GM12878 (cell line): ENCODE measurements around the gene SARS1. TPM values are rescaled to one million over a fixed set of nuclear protein-coding genes. Genes with fewer than 3 reads are reported as not detected.

Experiments used
- BCL3 ChIP-seq: IDR thresholded peaks from 2 replicates; pipeline ENCODE4 v1.6.1; 2011; ENCODE audit warnings: borderline replicate concordance, low read depth, mild to moderate bottlenecking, moderate library complexity, low read length; ENCODE audit not compliant: insufficient read depth, poor library complexity, severe bottlenecking
- CBX5 ChIP-seq: sonication (generic); IDR thresholded peaks from 2 replicates; pipeline ENCODE4 v1.6.1; 2016; ENCODE audit warnings: low read depth, moderate library complexity, mild to moderate bottlenecking, inconsistent platforms
- CEBPB ChIP-seq, 2 experiments: fragments of 150-350 bp in 1 of 2; IDR thresholded peaks; 2 replicates each; pipeline ENCODE4 v1.6.1; 2012 to 2014; ENCODE audit warnings: low read depth in 2 of 2, low read length in 2 of 2, borderline replicate concordance in 1 of 2, inconsistent platforms in 1 of 2
- CHD4 ChIP-seq: fragments of 200-600 bp; sonication (generic); IDR thresholded peaks from 2 replicates; pipeline ENCODE4 v1.6.1; 2016; ENCODE audit warnings: mild to moderate bottlenecking
- FOXM1 ChIP-seq: IDR thresholded peaks from 2 replicates; pipeline ENCODE4 v1.6.1; 2012; ENCODE audit warnings: low read depth, mild to moderate bottlenecking, inconsistent platforms, low read length, moderate library complexity
- HCFC1 ChIP-seq: fragments of 150-350 bp; IDR thresholded peaks from 2 replicates; pipeline ENCODE4 v1.6.1; 2014; ENCODE audit warnings: low read length
- HDAC6 ChIP-seq: fragments of 200-600 bp; sonication (generic); IDR thresholded peaks from one replicate; pipeline ENCODE4 v1.8.0; 2017; ENCODE audit warnings: antibody characterized with exemption; ENCODE audit not compliant: unreplicated experiment
- HSF1 ChIP-seq: fragments of 150-350 bp; IDR thresholded peaks from 2 replicates; pipeline ENCODE4 v1.6.1; 2014; ENCODE audit warnings: mild to moderate bottlenecking, low read depth, low read length
- JUNB ChIP-seq: IDR thresholded peaks from 2 replicates; pipeline ENCODE4 v1.6.1; 2016; ENCODE audit warnings: antibody characterized with exemption, mild to moderate bottlenecking
- MLLT1 ChIP-seq: fragments of 450-650 bp; IDR thresholded peaks from 2 replicates; pipeline ENCODE4 v1.6.1; 2016; ENCODE audit warnings: mild to moderate bottlenecking
- NFXL1 ChIP-seq: fragments of 450-650 bp; IDR thresholded peaks from 2 replicates; pipeline ENCODE4 v1.6.1; 2017; ENCODE audit warnings: antibody characterized with exemption, mild to moderate bottlenecking, borderline replicate concordance
- PBX3 ChIP-seq: IDR thresholded peaks from 2 replicates; pipeline ENCODE4 v1.6.1; 2011; ENCODE audit warnings: mild to moderate bottlenecking, low read depth, low read length, moderate library complexity; ENCODE audit not compliant: insufficient replicate concordance
- POLR2A ChIP-seq: IDR thresholded peaks from 2 replicates; pipeline ENCODE4 v1.6.1; 2011; ENCODE audit warnings: low read depth, mild to moderate bottlenecking, low read length
- REST ChIP-seq: IDR thresholded peaks from 2 replicates; pipeline ENCODE4 v1.6.1; 2012; ENCODE audit warnings: mild to moderate bottlenecking, low read depth, low read length
- RFX5 ChIP-seq: IDR thresholded peaks from 2 replicates; pipeline ENCODE4 v1.6.1; 2011; ENCODE audit warnings: low read depth, low read length, improper control_type of control experiment
- SMC3 ChIP-seq: IDR thresholded peaks from 2 replicates; pipeline ENCODE4 v1.6.1; 2011; ENCODE audit warnings: low read length, improper control_type of control experiment, borderline replicate concordance
- SPI1 ChIP-seq: IDR thresholded peaks from 2 replicates; pipeline ENCODE4 v1.6.1; 2011; ENCODE audit warnings: low read depth, mild to moderate bottlenecking, low read length, moderate library complexity, borderline replicate concordance; ENCODE audit not compliant: insufficient read depth
- USF2 ChIP-seq: IDR thresholded peaks from 2 replicates; pipeline ENCODE4 v1.6.1; 2011; ENCODE audit warnings: low read depth, low read length, improper control_type of control experiment, borderline replicate concordance
- YY1 ChIP-seq: IDR thresholded peaks from 2 replicates; pipeline ENCODE4 v1.6.1; 2011; ENCODE audit warnings: low read depth, mild to moderate bottlenecking, low read length
- ZNF274 ChIP-seq: IDR thresholded peaks from one replicate; pipeline ENCODE4 v1.8.0; 2011; ENCODE audit not compliant: insufficient read length, insufficient read depth
- polyA plus RNA-seq, 11 experiments: library from polyadenylated mRNA; depleted of rRNA in 4 of 11; unstranded in 6 of 11; stranded (reverse) in 5 of 11; fragments of >200 nt; fragmentation: Nextera tagmentation in 4 of 11; fragmentation: Illumina TruSeq in 1 of 11; extraction: Ambion mirVana in 4 of 11; extraction: Trizol in 1 of 11; gene quantifications; 1 replicate in 1 of 11; 2 replicates in 10 of 11; pipeline versions ENCODE4 v1.2.1 to v1.2.3, GENCODE V29; 2011 to 2016; ENCODE audit warnings: inconsistent platforms in 2 of 11, missing spikeins in 2 of 11, low read depth in 1 of 11
- total RNA-seq, 4 experiments: library from RNA; depleted of rRNA in 3 of 4; stranded (reverse); fragments of >200 nt in 3 of 4; fragmentation: Illumina TruSeq in 1 of 4; extraction: Trizol in 1 of 4; gene quantifications; 2 replicates each; pipeline versions ENCODE4 v1.2.1 to v1.2.3, GENCODE V29; 2013 to 2021

SARS1 gene
- total and polyA plus RNA-seq, 10 of the 15 experiments (the other 5 are each of a cell fraction or from before 2014, with no cell fraction given), result 103 to 202 (median 138) TPM

- TF ChIP-seq CEBPB (IDR thresholded peaks at IDR 0.05; ENCODE audit: borderline replicate concordance in 1 of 2, low read depth in 2 of 2, low read length in 2 of 2) (no peak), SPI1 (no peak), CBX5 (no peak), USF2 (no peak), SMC3 (peak; percentile 96), HDAC6 (no peak), JUNB (no peak), POLR2A (no peak), BCL3 (no peak), ZNF274 (no peak), HCFC1 (no peak), RFX5 (no peak), MLLT1 (no peak), CHD4 (no peak), PBX3 (no peak), FOXM1 (no peak), HSF1 (no peak), REST (no peak), NFXL1 (no peak), YY1 (peak; percentile 77)
These were observed 63.9 kb downstream of the SARS1 start (continued) for GRCh38 chr1:109277434-109278204.
